ENCODE data around the gene SLC9A1.
"Not testable (repeated sequence)": the region's sequence is repeated elsewhere in the genome, so short reads cannot be mapped to it uniquely, and the experiment has no call there.

The SLC9A1 gene

GRCh38 chr1:27154991-27155781, at the start of gene SLC9A1:
Gene SLC9A1 (minus strand): TSS chr1:27155125. CDS start chr1:27154334, 791 bp downstream.
- Mint-ChIP-seq H3K4me3 (peak within 1 kb of the TSS; percentile 96), H3K27ac (peak within 1 kb of the TSS; percentile 98), H3K27me3 (ENCODE audit: low read depth) (no peaks in the 10 kb centered on the region), H3K4me1 (ENCODE audit: low read depth) (peaks cover 37% of the 10 kb centered on the region), H3K36me3 (ENCODE audit: low read depth) (peaks cover 7% of the 10 kb centered on the region), H3K9me3 (no peaks in the 10 kb centered on the region)
- peak; percentile 93 for DNase-seq (ENCODE audit: low spot score)

GRCh38 chr1:27203946-27204345, 49.0 kb upstream of the SLC9A1 start:
- Mint-ChIP-seq H3K27me3 (ENCODE audit: low read depth) (peaks cover 7% of the 10 kb centered on the region), H3K9me3 (no peaks in the 10 kb centered on the region), H3K4me1 (ENCODE audit: low read depth) (no peaks in the 10 kb centered on the region), H3K27ac (no peak overlapping the region), H3K36me3 (ENCODE audit: low read depth) (no peaks in the 10 kb centered on the region), H3K4me3 (no peak overlapping the region)
- DNase-seq (ENCODE audit: low spot score) = no peak

- Mint-ChIP-seq H3K27me3 (ENCODE audit: low read depth) (peaks cover 7% of the 10 kb centered on the region), H3K9me3 (no peaks in the 10 kb centered on the region), H3K27ac (no peak overlapping the region), H3K36me3 (ENCODE audit: low read depth) (no peaks in the 10 kb centered on the region), H3K4me3 (no peak overlapping the region), H3K4me1 (ENCODE audit: low read depth) (no peaks in the 10 kb centered on the region)
- no peak for DNase-seq (ENCODE audit: low spot score)
Measured at GRCh38 chr1:27201295-27201694, 46.4 kb upstream of the SLC9A1 start.

GRCh38 chr1:27193194-27193593, 38.3 kb upstream of the SLC9A1 start:
- no peaks in the 10 kb centered on the region for H3K4me1 Mint-ChIP-seq (ENCODE audit: low read depth)
- no peak for DNase-seq (ENCODE audit: low spot score)
- no peaks in the 10 kb centered on the region for H3K36me3 Mint-ChIP-seq (ENCODE audit: low read depth)
- no peak overlapping the region for H3K4me3 Mint-ChIP-seq
- no peaks in the 10 kb centered on the region for H3K9me3 Mint-ChIP-seq
- H3K27me3 Mint-ChIP-seq (ENCODE audit: low read depth) = peaks cover 3% of the 10 kb centered on the region
- H3K27ac Mint-ChIP-seq = no peak overlapping the region

GRCh38 chr1:27192039-27192529, 37.2 kb upstream of the SLC9A1 start:
- no peak for DNase-seq (ENCODE audit: low spot score)
- H3K4me1 Mint-ChIP-seq (ENCODE audit: low read depth) = no peaks in the 10 kb centered on the region
- H3K27me3 Mint-ChIP-seq (ENCODE audit: low read depth) = peaks cover 3% of the 10 kb centered on the region
- H3K27ac Mint-ChIP-seq = no peak overlapping the region
- H3K4me3 Mint-ChIP-seq = no peak overlapping the region
- H3K36me3 Mint-ChIP-seq (ENCODE audit: low read depth) = no peaks in the 10 kb centered on the region
- H3K9me3 Mint-ChIP-seq = no peaks in the 10 kb centered on the region

- not testable (repeated sequence) for H3K27me3 Mint-ChIP-seq (ENCODE audit: low read depth); H3K4me3 Mint-ChIP-seq; H3K36me3 Mint-ChIP-seq (ENCODE audit: low read depth); H3K4me1 Mint-ChIP-seq (ENCODE audit: low read depth); H3K27ac Mint-ChIP-seq; DNase-seq (ENCODE audit: low spot score)
- peaks cover 14% of the 10 kb centered on the region for H3K9me3 Mint-ChIP-seq
Measured at GRCh38 chr1:27184665-27185064, 29.7 kb upstream of the SLC9A1 start.

GRCh38 chr1:27179979-27180378, 25.1 kb upstream of the SLC9A1 start:
- no peak for DNase-seq (ENCODE audit: low spot score)
- H3K36me3 Mint-ChIP-seq (ENCODE audit: low read depth) = no peaks in the 10 kb centered on the region
- no peak overlapping the region for H3K4me3 Mint-ChIP-seq
- H3K4me1 Mint-ChIP-seq (ENCODE audit: low read depth) = peaks cover 3% of the 10 kb centered on the region
- H3K27me3 Mint-ChIP-seq (ENCODE audit: low read depth) = peaks cover 2% of the 10 kb centered on the region
- no peak overlapping the region for H3K27ac Mint-ChIP-seq
- peaks cover 18% of the 10 kb centered on the region for H3K9me3 Mint-ChIP-seq

- H3K36me3 Mint-ChIP-seq (ENCODE audit: low read depth) = no peaks in the 10 kb centered on the region
- peaks cover 18% of the 10 kb centered on the region for H3K9me3 Mint-ChIP-seq
- H3K27me3 Mint-ChIP-seq (ENCODE audit: low read depth) = peaks cover 2% of the 10 kb centered on the region
- DNase-seq (ENCODE audit: low spot score) = no peak
- H3K4me3 Mint-ChIP-seq = no peak overlapping the region
- H3K27ac Mint-ChIP-seq = no peak overlapping the region
- peaks cover 3% of the 10 kb centered on the region for H3K4me1 Mint-ChIP-seq (ENCODE audit: low read depth)
Measured at GRCh38 chr1:27179379-27179778, 24.5 kb upstream of the SLC9A1 start.

- Mint-ChIP-seq H3K4me3 (no peak overlapping the region), H3K9me3 (peaks cover 13% of the 10 kb centered on the region), H3K36me3 (ENCODE audit: low read depth) (no peaks in the 10 kb centered on the region), H3K27ac (no peak overlapping the region), H3K27me3 (ENCODE audit: low read depth) (peaks cover 2% of the 10 kb centered on the region), H3K4me1 (ENCODE audit: low read depth) (peaks cover 3% of the 10 kb centered on the region)
- DNase-seq (ENCODE audit: low spot score) = no peak
Measured at GRCh38 chr1:27176954-27177353, 22.0 kb upstream of the SLC9A1 start.

- DNase-seq (ENCODE audit: low spot score) = no peak
- Mint-ChIP-seq H3K4me1 (ENCODE audit: low read depth) (peaks cover 3% of the 10 kb centered on the region), H3K27ac (no peak overlapping the region), H3K36me3 (ENCODE audit: low read depth) (no peaks in the 10 kb centered on the region), H3K9me3 (peaks cover 13% of the 10 kb centered on the region), H3K4me3 (no peak overlapping the region), H3K27me3 (ENCODE audit: low read depth) (peaks cover 2% of the 10 kb centered on the region)
Measured at GRCh38 chr1:27176323-27176722, 21.4 kb upstream of the SLC9A1 start.

- H3K27me3 Mint-ChIP-seq (ENCODE audit: low read depth); H3K4me1 Mint-ChIP-seq (ENCODE audit: low read depth); H3K9me3 Mint-ChIP-seq; H3K27ac Mint-ChIP-seq; H3K4me3 Mint-ChIP-seq; DNase-seq (ENCODE audit: low spot score); H3K36me3 Mint-ChIP-seq (ENCODE audit: low read depth): not testable (repeated sequence)
Measured at GRCh38 chr1:27172992-27173391, 18.1 kb upstream of the SLC9A1 start.

GRCh38 chr1:27166929-27167328, 12.0 kb upstream of the SLC9A1 start:
- Mint-ChIP-seq H3K27me3 (ENCODE audit: low read depth) (no peaks in the 10 kb centered on the region), H3K9me3 (no peaks in the 10 kb centered on the region), H3K36me3 (ENCODE audit: low read depth) (no peaks in the 10 kb centered on the region), H3K4me3 (no peak overlapping the region), H3K27ac (no peak overlapping the region), H3K4me1 (ENCODE audit: low read depth) (peaks cover 3% of the 10 kb centered on the region)
- DNase-seq (ENCODE audit: low spot score) = no peak

GRCh38 chr1:27166351-27166802, 11.5 kb upstream of the SLC9A1 start:
- Mint-ChIP-seq H3K4me3 (no peak overlapping the region), H3K36me3 (ENCODE audit: low read depth) (no peaks in the 10 kb centered on the region), H3K27ac (no peak overlapping the region), H3K4me1 (ENCODE audit: low read depth) (peaks cover 8% of the 10 kb centered on the region), H3K9me3 (no peaks in the 10 kb centered on the region), H3K27me3 (ENCODE audit: low read depth) (no peaks in the 10 kb centered on the region)
- no peak for DNase-seq (ENCODE audit: low spot score)

- Mint-ChIP-seq H3K27ac (no peak overlapping the region), H3K4me3 (no peak overlapping the region), H3K27me3 (ENCODE audit: low read depth) (no peaks in the 10 kb centered on the region)
Measured at GRCh38 chr1:27163093-27163492, 8.2 kb upstream of the SLC9A1 start.

GRCh38 chr1:27162090-27162489, 7.2 kb upstream of the SLC9A1 start:
- no peak overlapping the region for H3K4me3 Mint-ChIP-seq
- H3K9me3 Mint-ChIP-seq = no peaks in the 10 kb centered on the region
- no peaks in the 10 kb centered on the region for H3K27me3 Mint-ChIP-seq (ENCODE audit: low read depth)
- H3K27ac Mint-ChIP-seq = peak overlapping the region; percentile 62
- H3K36me3 Mint-ChIP-seq (ENCODE audit: low read depth) = no peaks in the 10 kb centered on the region
- peaks cover 9% of the 10 kb centered on the region for H3K4me1 Mint-ChIP-seq (ENCODE audit: low read depth)
- no peak for DNase-seq (ENCODE audit: low spot score)

More at GRCh38 chr1:27163093-27163492, 8.2 kb upstream of the SLC9A1 start:
- H3K36me3 Mint-ChIP-seq (ENCODE audit: low read depth) = no peaks in the 10 kb centered on the region
- peaks cover 9% of the 10 kb centered on the region for H3K4me1 Mint-ChIP-seq (ENCODE audit: low read depth)
- no peaks in the 10 kb centered on the region for H3K9me3 Mint-ChIP-seq
- no peak for DNase-seq (ENCODE audit: low spot score)

All from T-helper 2 cell treated with Interferon-gamma antibody and Interleukin-4, amounts not matched to agents 5 μg/mL and 100 μg/mL, for 36 hours (primary cell).